CD4-positive, alpha-beta T cell treated with Interleukin-6 for 4 hours (primary cell): ENCODE data around the gene APPBP2.
"Not testable (repeated sequence)": the region's sequence is repeated elsewhere in the genome, so short reads cannot be mapped to it uniquely, and the experiment has no call there.

Experiments used
- DNase-seq: peaks from one replicate; pipeline ENCODE4 v3.0.0-alpha.2; 2020; ENCODE audit warnings: mixed read lengths

The APPBP2 gene

DNA sequence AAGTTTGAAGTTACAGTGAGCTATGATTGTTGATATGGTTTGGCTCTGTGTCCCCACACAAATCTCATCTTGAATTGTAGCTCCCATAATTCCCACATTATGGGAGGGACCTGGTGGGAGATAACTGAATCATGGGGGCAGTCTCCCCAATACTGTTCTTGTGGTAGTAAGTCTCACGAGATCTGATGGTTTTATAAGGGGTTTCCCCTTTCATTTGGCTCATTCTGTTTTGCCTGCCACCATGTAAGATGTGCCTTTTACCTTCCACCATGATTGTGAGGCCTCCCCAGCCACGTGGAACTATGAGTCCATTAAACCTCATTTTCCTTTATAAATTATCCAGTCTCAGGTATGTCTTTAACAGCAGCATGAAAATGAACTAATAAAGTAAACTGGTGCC lies 35.4 kb downstream of the APPBP2 start:
- not testable (repeated sequence) for DNase-seq

DNA sequence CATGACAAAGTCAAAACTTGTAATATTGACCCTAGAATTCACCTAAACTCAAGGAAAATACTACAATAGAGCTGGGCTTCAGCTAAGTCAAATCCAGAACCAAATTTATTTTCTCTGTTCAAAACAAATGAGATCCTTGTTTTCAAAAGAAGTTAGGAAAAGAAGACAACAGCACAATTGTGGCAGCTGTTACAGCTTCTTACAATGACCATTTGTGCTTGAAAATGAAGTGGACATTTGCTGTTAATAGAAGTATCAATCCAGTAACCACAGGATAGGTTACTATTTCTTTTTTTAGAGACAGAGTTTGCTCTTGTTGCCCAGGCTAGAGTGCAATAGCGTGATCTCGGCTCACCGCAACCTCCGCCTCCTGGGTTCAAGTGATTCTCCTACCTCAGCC lies 44.4 kb downstream of the APPBP2 start:
- DNase-seq = no peak

DNA sequence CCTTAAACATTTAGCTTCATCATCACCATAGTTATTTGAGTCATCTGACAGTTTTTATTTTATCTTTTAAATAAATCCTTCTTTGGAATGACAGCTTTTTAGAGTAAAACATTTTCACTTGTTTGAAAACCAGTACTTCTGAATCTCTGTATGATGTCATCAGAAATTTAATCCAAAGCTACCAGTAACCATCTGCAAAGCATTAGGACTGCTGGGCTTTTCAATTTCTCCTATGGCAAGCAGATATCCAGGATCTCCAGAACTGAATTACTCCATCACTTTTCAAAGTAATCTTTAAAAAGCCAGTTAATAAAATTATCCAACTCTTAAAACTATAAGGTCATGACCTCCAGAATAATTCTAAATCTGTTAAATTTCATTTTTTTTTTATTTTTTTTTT lies 52.3 kb downstream of the APPBP2 start:
- no peak for DNase-seq

- DNase-seq = no peak
Observed at GRCh38 chr17:60472449-60472848, 53.6 kb downstream of the APPBP2 start.

- no peak for DNase-seq
Observed at GRCh38 chr17:60471451-60471850, 54.6 kb downstream of the APPBP2 start.

DNA sequence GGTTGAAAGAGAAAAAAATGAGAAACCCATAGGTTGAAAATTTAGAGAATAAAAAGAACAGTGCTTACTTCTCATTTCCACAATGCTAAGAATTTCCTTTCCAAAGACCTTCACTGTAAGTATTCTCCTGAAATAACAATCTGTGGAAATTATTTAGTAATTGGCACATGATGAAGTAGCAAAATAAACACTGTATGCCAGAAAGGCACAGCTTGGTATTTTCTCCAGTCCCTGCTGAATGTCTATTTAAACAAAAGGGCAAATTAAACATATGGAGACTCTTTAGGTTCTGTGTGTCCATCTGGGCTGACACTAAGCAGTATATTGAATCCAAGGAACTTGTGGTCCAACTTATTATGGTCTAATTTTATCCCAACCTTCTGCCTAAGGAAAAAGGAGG lies 57.7 kb downstream of the APPBP2 start:
- DNase-seq = no peak

- DNase-seq = no peak
Observed at GRCh38 chr17:60464343-60464742, 61.7 kb downstream of the APPBP2 start.

DNA sequence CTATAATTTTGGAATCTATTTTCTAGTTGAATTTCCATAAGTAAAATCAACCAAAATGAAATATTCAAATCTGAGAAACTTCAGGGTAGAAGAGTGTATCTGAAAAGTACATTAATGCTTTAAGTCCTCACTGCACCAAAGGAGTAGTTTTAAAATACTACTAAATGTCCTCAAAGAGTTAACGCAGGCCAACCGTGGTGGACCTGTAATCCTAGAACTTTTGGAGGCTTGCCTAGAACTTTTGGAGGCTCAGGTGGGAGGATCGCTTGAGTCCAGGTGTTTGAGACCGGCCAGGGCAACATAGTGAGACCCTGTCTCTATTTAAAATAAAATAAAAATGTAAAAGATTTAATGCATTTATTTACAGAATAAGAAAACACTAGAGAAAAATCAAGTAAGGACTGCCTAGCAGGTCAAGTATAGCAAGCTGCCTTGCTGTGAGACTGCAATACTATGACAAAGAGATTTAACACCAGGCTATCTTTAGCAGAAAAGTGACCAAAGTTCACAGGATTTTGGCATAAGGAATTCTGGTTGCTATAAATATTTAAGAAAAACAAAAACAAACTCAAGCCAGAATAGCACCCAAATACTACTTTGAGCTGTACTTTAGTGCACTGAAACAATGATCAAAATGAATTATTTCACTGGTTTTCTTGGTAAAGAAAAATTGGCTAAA lies 62.7 kb downstream of the APPBP2 start:
- DNase-seq = no peak

GRCh38 chr17:60461584-60461983 lies 64.5 kb downstream of the APPBP2 start:
- no peak for DNase-seq

DNA sequence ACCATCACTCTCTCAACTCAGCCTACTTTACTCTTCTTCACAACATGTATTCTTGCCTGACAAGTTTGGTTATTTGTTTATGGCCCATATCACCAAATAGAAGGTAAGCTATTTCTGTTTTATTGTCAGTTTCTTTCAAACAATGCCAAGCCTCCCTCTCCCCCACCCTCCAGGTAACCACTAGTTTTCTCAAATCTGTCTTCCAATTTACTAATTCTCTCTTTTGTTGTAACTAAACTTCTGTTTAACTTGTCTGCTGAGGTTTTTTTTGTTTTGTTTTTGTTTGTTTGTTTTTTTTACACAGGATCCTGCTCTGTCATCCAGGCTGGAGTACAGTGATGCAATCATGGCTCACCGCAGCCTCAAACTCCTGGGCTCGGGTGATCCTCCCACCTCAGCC lies 68.9 kb downstream of the APPBP2 start:
- DNase-seq = no peak

GRCh38 chr17:60455378-60455777 lies 70.7 kb downstream of the APPBP2 start:
- DNase-seq = no peak

- DNase-seq = no peak
Observed at GRCh38 chr17:60451965-60452364, 74.1 kb downstream of the APPBP2 start.

DNA sequence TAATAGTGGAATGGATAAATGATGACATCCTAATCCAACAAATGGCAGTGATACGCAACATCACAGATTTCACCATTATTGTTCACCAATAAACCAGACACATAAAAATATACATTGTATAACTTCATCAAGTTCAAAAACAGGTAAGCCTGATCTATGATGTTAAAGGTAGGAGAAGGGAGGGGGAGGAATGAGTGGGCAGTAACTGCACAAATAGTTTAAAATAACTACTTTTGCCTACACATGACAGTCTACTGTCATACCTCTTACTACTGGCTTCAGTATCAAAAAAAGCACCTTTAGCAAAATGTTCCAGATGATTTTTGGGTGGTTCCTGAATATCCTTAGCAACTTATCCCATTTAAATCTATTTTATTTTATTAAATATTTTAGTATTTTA lies 75.0 kb downstream of the APPBP2 start:
- DNase-seq = no peak

GRCh38 chr17:60447375-60447774 lies 78.7 kb downstream of the APPBP2 start:
- DNase-seq = no peak

DNA sequence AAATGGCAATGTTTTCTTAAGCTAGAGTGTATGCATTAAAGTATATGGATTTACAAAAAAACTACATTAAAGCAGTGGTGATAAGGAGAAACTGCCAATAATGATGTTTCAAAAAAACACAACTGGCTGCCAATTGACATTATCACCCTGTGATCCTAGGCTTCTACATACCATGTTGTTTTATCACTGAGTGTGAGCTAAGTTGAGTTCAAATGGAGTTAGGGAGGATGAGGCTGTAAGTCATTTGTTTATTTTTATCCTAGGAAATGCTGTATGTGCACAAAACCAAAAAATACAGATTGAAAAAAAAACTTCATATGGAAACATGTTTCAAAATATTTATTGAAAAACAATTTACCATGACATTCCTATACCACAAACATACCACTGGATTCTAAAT lies 80.9 kb downstream of the APPBP2 start:
- DNase-seq = no peak

GRCh38 chr17:60443713-60444112 lies 82.3 kb downstream of the APPBP2 start:
- no peak for DNase-seq

DNA sequence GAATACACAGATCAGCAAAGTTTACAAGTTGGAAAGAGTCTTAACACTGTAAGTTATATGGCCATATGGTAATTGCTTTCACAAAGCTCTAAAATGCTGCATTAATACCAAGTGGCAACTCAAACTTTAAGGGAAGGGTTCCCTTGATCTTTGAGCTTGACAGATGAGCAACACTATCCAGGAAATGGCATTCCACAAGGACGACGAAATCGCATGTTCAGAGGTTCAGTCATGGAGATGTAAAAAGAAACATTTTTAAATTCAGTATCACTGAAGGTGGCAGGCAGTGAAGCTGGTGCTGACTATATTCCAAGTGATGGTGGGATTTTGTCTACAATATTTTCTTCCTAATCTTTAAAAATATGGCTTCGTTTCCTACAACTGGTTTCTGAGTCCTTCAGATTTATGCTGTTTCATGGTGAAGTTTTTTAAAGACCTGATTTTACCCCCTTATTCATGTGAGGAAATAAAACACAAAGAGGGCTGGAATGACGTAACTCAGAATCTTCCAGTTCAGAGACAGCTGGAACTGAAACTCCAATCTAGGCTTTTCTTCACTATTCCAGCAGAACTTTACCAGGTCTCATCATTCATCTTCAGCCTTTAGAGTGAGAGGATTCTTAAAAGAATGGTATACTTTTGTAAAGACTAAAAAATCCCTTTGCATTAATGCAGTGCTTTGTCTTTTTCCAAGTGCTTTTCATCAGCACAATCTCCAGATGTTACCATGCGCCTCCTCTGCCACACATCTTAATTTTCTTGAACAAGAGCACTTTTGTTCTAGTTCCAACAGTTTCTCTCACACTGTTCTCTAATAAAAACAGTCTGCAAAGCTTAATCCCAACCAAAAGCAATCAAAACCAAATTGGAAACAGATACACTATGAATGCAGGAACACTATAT lies 83.5 kb downstream of the APPBP2 start:
- DNase-seq = no peak

GRCh38 chr17:60439501-60439900 lies 86.5 kb downstream of the APPBP2 start:
- no peak for DNase-seq

GRCh38 chr17:60436676-60437075 lies 89.4 kb downstream of the APPBP2 start:
- DNase-seq = no peak

DNA sequence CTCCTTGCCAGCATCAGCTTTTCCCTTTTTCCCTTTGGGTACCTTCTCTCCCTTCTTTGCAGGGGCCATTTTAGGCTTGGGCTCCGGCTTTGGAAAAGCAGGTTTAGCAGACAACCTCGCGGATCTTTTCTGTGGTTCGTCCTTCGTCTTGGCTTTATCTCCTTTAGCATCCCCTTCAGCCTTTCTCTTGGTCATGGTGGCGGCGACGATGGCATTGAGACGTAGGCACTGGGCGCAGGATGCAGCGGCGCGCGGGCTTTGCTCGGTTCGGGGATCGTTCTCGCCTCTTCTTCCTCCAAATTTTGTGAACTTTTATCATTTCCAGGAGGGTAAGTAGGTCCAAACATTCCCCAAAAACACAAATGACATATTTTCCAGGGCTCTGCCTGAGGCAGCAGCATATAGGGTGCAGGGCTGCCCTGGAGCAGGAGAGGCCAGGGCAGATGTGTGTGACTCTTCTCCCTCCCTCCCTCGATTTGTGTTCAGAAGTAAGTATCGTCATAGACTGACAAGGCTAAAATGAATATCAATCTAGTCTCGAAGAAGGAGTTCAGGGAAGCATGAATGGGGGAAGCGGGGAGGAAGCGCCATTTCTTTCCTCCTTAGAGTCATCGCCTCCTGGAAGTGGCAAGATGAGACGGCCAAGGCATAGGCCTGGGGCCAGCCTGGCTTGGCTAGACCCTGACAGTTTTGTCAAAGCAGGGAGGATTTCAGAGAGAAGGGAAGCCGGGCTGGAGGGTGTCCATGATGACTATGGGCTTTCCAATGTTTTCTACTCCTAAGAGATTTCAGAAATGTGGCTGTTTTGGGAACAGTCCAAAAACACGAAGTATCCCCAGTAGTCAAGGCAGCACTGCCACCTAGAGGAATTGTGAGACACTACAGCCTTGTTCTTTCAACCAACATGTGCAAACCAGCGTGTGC lies 90.5 kb downstream of the APPBP2 start:
- peak; percentile 64 for DNase-seq

GRCh38 chr17:60433021-60433997 lies 92.7 kb downstream of the APPBP2 start:
- DNase-seq = not testable (repeated sequence)

DNA sequence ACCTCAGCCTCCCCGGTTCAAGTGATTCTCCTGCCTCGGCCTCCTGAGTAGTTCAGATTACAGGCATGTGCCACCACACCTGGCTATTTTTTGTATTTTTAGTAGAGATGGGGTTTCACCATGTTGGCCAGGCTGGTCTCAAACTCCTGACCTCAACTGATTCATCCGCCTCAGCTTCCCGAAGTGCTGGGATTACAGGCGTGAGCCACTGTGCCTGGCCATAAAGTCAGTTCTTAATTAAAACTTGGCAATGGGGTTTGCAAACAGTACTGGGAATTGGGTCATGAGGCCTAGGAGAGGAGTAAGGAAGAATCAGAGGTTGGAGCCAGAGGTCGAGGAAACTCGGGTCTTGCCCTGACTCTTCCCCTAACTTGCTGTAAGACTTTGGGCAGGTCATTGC lies 95.5 kb downstream of the APPBP2 start:
- not testable (repeated sequence) for DNase-seq
